Non-pigmented ciliary epithelial cell (primary cell): ENCODE measurements around the gene PDE9A.

ENCODE experiments used
- DNase-seq: peaks from one replicate; pipeline ENCODE4 v3.0.0-alpha.2; 2010; ENCODE audit warnings: low read depth

Gene PDE9A

DNA sequence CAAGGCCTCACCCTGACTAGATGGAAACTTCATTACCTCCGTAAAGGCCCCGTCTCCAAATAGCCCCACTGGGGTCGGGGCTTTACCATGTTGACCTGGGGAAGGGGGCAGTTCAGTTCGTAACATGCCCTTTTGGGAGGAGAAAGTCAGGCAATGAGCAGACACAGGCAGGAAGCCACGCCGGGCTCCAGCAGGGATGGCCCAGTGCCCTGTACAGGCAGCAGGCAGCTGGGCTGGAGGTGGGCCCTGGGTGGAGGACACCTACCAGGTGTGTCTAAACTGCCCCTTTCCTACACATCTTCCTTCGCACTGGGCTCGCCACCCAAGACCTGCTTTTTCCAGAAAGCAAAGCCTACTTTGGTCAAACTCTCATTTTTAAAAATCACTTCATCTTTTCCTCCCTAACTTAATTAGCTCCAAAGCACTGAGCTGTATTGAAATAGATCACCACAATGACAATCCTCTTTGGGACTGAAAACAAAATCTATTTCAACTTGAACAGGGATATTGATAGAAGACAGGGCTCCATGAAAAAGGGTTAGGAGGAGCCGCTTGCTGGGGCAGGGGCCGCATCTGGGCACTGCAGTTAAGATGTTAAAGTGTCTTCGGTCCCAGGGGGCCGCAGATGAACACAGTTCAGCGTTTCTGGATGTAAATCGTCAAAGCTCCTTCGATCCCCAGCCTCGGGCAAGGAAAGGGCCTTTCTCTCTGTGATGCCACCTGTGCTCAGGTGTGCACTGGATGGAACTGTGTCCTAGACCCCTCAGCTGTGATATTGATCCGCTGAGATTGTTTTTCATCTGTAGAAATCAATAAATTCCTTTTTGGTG, 104.6 kb downstream of the PDE9A start:
- DNase-seq = no peak

GRCh38 chr21:42758721-42759593, 105.5 kb downstream of the PDE9A start:
- DNase-seq = no peak

DNA sequence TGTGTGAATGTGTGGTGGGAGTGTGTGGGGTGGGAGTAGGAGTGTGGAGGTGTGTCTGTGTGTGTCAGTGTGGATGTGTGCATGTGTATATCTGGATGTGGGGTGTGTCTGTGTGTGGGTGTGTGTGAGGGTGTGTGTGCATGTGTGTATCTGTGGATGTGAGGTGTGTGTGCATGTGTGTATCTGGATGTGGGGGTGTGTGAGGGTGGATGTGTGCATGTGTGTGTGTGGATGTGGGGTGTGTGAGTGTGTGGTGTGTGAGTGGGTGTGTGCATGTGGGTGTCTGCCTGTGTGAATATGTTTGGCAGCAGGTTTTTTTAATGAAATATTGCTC, 106.1 kb downstream of the PDE9A start:
- no peak for DNase-seq

GRCh38 chr21:42760361-42760950, 107.0 kb downstream of the PDE9A start:
- DNase-seq = no peak

DNA sequence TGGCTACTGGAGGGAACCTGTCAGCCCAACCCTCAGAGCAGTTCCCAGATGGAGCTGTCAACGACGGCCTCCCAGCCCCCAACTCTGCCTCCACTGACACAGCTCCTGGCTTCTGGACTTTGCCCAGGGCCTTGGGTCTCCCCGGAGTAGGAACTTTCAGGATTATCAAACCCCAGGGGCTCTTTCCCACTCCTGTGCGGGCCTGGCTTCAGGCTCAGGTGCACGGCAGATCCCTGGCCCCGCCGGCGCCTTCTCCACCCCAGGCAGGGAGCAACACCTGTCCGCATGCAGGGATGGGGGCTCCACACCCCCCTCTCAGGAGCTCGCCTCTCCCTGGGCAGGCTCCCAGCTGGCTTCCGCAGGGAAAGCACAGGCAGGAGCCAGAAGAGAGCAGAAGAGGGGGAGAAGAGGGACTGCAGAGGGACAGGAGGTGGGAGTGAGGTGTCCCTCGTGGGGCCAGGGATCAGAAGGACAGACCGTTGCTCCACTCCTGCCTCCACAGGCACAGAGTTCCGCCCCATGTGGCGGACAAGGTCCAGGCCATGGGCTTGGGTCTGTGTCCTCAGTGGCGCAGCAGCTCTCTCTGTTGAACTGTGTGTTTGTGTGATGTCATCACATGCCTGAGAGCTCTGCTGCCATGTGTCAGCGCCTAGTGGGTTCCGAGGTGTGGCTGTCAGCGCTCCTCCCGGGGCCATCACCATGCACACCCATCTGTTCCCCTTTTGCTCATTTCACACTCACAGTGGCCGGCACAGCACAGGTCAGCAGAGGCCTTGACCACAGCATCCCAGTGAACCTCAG, 107.7 kb downstream of the PDE9A start:
- no peak for DNase-seq

GRCh38 chr21:42761776-42762335, 108.4 kb downstream of the PDE9A start:
- DNase-seq = no peak

DNA sequence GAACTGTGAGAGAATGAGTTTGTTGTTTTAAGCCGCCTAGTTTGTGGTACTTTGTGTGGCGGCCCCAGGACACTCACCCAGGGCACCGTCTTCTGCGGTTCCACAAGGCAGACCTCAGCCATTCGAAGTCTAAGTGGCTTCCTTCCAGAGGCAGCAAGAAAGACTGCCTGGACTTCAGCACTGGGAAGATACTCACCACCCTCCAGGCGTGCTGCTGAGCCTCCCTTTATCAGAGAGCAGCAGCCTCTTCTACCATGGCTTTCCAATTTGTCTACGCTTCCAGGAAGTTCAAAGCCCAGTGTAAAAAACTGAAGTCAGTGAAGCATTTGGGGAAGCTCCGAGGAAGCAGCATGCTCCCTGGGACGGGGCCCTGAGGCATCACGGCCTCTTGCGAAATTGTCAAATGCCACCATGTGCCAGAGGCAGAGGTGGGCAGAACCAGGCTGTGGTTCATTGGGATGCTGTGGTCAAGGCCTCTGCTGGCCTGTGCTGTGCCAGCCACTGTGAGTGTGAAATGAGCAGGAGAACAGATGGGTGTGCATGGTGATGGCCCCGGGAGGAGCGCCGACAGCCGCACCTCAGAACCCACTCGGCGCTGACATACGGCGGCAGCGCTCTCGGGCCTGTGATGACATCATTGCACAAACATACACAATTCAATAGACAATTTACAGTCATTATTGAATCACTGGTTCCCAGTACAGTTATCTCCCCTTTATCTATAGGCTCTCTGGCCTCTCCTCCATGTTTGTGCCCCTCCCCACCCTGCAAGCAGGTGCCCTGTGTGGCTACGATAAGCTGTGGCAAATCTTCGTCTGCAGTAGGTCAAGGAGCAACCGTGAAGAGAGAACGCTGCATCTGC, 110.4 kb downstream of the PDE9A start:
- DNase-seq = no peak

GRCh38 chr21:42764443-42764760, 111.0 kb downstream of the PDE9A start:
- no peak for DNase-seq

DNA sequence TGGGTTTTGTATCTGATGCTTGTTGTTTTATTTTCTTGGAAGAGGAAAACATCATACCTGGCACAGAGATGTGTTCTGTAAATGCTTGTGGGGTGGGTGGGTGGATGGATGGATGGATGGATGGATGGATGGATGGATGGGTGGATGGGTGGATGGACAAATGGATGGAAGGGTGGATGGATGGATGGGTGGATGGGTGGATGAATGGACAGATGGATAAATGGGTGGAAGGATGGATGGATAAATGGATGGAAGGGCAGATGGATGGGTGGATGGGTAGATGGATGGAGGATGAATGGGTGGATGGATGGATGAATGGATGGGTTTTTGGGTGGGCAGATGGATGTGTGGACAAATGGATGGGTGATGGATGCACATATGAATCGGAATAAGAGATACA, 111.5 kb downstream of the PDE9A start:
- no peak for DNase-seq

GRCh38 chr21:42765656-42766055, 112.2 kb downstream of the PDE9A start:
- no peak for DNase-seq

- no peak for DNase-seq
Observed at GRCh38 chr21:42766739-42767560, 113.5 kb downstream of the PDE9A start.

GRCh38 chr21:42767561-42767835, 114.1 kb downstream of the PDE9A start:
- no peak for DNase-seq

- no peak for DNase-seq
Observed at GRCh38 chr21:42768324-42769121, 115.1 kb downstream of the PDE9A start.

- no peak for DNase-seq
Observed at GRCh38 chr21:42769183-42769819, 115.9 kb downstream of the PDE9A start.

- no peak for DNase-seq
Observed at GRCh38 chr21:42769820-42770716, 116.6 kb downstream of the PDE9A start.

GRCh38 chr21:42770717-42771502, 117.5 kb downstream of the PDE9A start:
- no peak for DNase-seq

DNA sequence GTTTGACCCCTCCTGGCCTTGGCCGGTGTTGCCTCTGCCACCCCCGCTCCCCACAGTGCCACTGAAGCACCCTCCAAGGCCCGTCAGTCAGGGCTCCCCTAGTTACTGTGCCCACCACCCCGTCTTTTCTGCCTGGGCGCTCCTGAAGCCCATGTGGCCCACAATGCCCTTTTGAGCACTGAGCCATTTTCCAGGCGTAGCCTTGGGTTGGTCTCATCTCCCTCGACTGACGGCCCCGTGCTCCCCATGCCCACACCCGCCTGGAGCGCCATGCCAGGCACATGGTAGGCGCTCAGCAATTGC, 118.0 kb downstream of the PDE9A start:
- no peak for DNase-seq
